WTC11 (cell line): ENCODE data around the gene CYGB. TPM values are rescaled to one million over a fixed set of nuclear protein-coding genes. Genes with fewer than 3 reads are reported as not detected.

Source experiments
- ATAC-seq: fragments of 200-7000 bp; cut with Tn5 transposase; 2 replicates; pipeline ENCODE4 v1.10.0; 2021; ENCODE audit warnings: mild to moderate bottlenecking, moderate library complexity
- CTCF ChIA-PET: fragments of 300-600 bp; sonication (Branson Sonifier 250); formaldehyde crosslinking; loops from one replicate; lab custom pipeline; 2021; ENCODE audit warnings: antibody characterized with exemption; lab: Charles Lee
- POLR2A ChIA-PET: fragments of 350-600 bp; sonication (Branson Sonifier 250); formaldehyde crosslinking; loops from one replicate; lab custom pipeline; 2021; ENCODE audit warnings: antibody characterized with exemption; lab: Charles Lee
- DNase-seq: peaks from one replicate; pipeline ENCODE4 v3.0.0; 2021; ENCODE audit warnings: low spot score
- H3K27ac Mint-ChIP-seq: 2 replicates; pipeline ENCODE4 v1.8.0; 2021; ENCODE audit warnings: mixed read lengths
- H3K27me3 Mint-ChIP-seq: 2 replicates; pipeline ENCODE4 v1.8.0; 2021; ENCODE audit warnings: low read depth, mild to moderate bottlenecking, moderate library complexity, mixed read lengths
- H3K36me3 Mint-ChIP-seq: 2 replicates; pipeline ENCODE4 v1.8.0; 2021; ENCODE audit warnings: mixed read lengths
- H3K4me1 Mint-ChIP-seq: 2 replicates; pipeline ENCODE4 v1.8.0; 2022; ENCODE audit warnings: mixed read lengths
- H3K4me3 Mint-ChIP-seq: 2 replicates; pipeline ENCODE4 v1.8.0; 2021; ENCODE audit warnings: mild to moderate bottlenecking, moderate library complexity, mixed read lengths
- H3K9me3 Mint-ChIP-seq: 2 replicates; pipeline ENCODE4 v1.8.0; 2021; ENCODE audit warnings: mixed read lengths
- ATF2 ChIP-seq: sonication (generic); formaldehyde crosslinking; IDR thresholded peaks from 2 replicates; pipeline ENCODE4 v1.8.1; 2022; ENCODE audit warnings: low read depth, missing genetic modification reagents, borderline replicate concordance
- E2F1 ChIP-seq: sonication (generic); formaldehyde crosslinking; IDR thresholded peaks from 2 replicates; pipeline ENCODE4 v1.8.0; 2022; ENCODE audit warnings: mild to moderate bottlenecking, missing genetic modification reagents
- GABPB1 ChIP-seq: sonication (generic); formaldehyde crosslinking; IDR thresholded peaks from 2 replicates; pipeline ENCODE4 v1.8.1; 2023; ENCODE audit warnings: mild to moderate bottlenecking, missing genetic modification reagents
- IRF1 ChIP-seq: sonication (generic); formaldehyde crosslinking; IDR thresholded peaks from 2 replicates; pipeline ENCODE4 v1.8.0; 2023; ENCODE audit warnings: missing genetic modification reagents
- IRF2 ChIP-seq: sonication (generic); formaldehyde crosslinking; IDR thresholded peaks from 2 replicates; pipeline ENCODE4 v1.8.0; 2022; ENCODE audit warnings: low read depth, missing genetic modification reagents, borderline replicate concordance
- JUN ChIP-seq: sonication (generic); formaldehyde crosslinking; IDR thresholded peaks from 2 replicates; pipeline ENCODE4 v1.8.0; 2023; ENCODE audit warnings: mild to moderate bottlenecking, missing genetic modification reagents
- MXD4 ChIP-seq: fragments of 250-450 bp; sonication (Bioruptor Pico); IDR thresholded peaks from 2 replicates; pipeline ENCODE4 v1.8.0; 2021; ENCODE audit warnings: mild to moderate bottlenecking, moderate library complexity, borderline replicate concordance
- NFE2L1 ChIP-seq: sonication (generic); formaldehyde crosslinking; IDR thresholded peaks from 2 replicates; pipeline ENCODE4 v1.8.1; 2023; ENCODE audit warnings: missing genetic modification reagents
- NFYB ChIP-seq: sonication (generic); formaldehyde crosslinking; conservative IDR thresholded peaks from 2 replicates; pipeline ENCODE4 v1.8.0; 2022; ENCODE audit warnings: low read depth, missing genetic modification reagents
- SMAD4 ChIP-seq: sonication (generic); formaldehyde crosslinking; IDR thresholded peaks from 2 replicates; pipeline ENCODE4 v1.8.0; 2022; ENCODE audit warnings: mild to moderate bottlenecking, missing genetic modification reagents
- TEAD1 ChIP-seq: sonication (generic); formaldehyde crosslinking; IDR thresholded peaks from 2 replicates; pipeline ENCODE4 v1.8.0; 2022; ENCODE audit warnings: mild to moderate bottlenecking, missing genetic modification reagents
- ZNF121 ChIP-seq: sonication (generic); formaldehyde crosslinking; IDR thresholded peaks from 2 replicates; pipeline ENCODE4 v1.8.0; 2023; ENCODE audit warnings: missing genetic modification reagents
- ZNF138 ChIP-seq: sonication (generic); formaldehyde crosslinking; conservative IDR thresholded peaks from 2 replicates; pipeline ENCODE4 v1.8.1; 2022; ENCODE audit warnings: mild to moderate bottlenecking, moderate library complexity, missing genetic modification reagents
- ZNF232 ChIP-seq: sonication (generic); formaldehyde crosslinking; IDR thresholded peaks from 2 replicates; pipeline ENCODE4 v1.8.0; 2022; ENCODE audit warnings: mild to moderate bottlenecking, missing genetic modification reagents
- ZNF317 ChIP-seq: sonication (generic); formaldehyde crosslinking; IDR thresholded peaks from 2 replicates; pipeline ENCODE4 v1.8.1; 2023; ENCODE audit warnings: low read depth, mild to moderate bottlenecking, moderate library complexity, missing genetic modification reagents, borderline replicate concordance
- ZNF416 ChIP-seq: fragments of 250-450 bp; sonication (Bioruptor Pico); IDR thresholded peaks from 2 replicates; pipeline ENCODE4 v1.9.0; 2021; ENCODE audit warnings: mild to moderate bottlenecking, inconsistent platforms
- total RNA-seq: library from RNA; stranded (reverse); gene quantifications from 3 replicates; pipeline ENCODE4 v1.2.3, GENCODE V29; 2021
- TF ChIP-seq, protein P1 (sequence below): sonication (generic); formaldehyde crosslinking; IDR thresholded peaks from 2 replicates; pipeline ENCODE4 v1.8.1; 2023; ENCODE audit warnings: mild to moderate bottlenecking, missing genetic modification reagents
- TF ChIP-seq, protein P2 (sequence below): sonication (generic); formaldehyde crosslinking; IDR thresholded peaks from 2 replicates; pipeline ENCODE4 v1.8.1; 2022; ENCODE audit warnings: mild to moderate bottlenecking, missing genetic modification reagents, moderate library complexity, borderline replicate concordance
- TF ChIP-seq, protein P3 (sequence below): fragments of 250-450 bp; sonication (Bioruptor Pico); IDR thresholded peaks from 2 replicates; pipeline ENCODE4 v1.9.0; 2021; ENCODE audit warnings: moderate library complexity, mild to moderate bottlenecking, inconsistent platforms, borderline replicate concordance
- TF ChIP-seq, protein P4 (sequence below): sonication (generic); formaldehyde crosslinking; IDR thresholded peaks from 2 replicates; pipeline ENCODE4 v1.8.1; 2023; ENCODE audit warnings: mild to moderate bottlenecking, missing genetic modification reagents

The CYGB gene
- total RNA-seq, 1 experiment from 2014 or later = 3.6 TPM

- Mint-ChIP-seq H3K4me3 (peak overlapping the region; percentile 82), H3K27ac (no peak overlapping the region), H3K27me3 (peaks cover 5% of the 10 kb centered on the region), H3K4me1 (peaks cover 48% of the 10 kb centered on the region), H3K36me3 (no peaks in the 10 kb centered on the region), H3K9me3 (no peaks in the 10 kb centered on the region)
- ChIA-PET POLR2A (no interaction called here), CTCF (interaction anchor here (1.2 to 5.1 kb wide), 6 partner anchors 22 to 123 kb away, joined by 3 to 30 read pairs (median 16); partner anchors contain the start of gene AANAT)
- ATAC-seq = peak; percentile 12
- DNase-seq = no peak
- TF ChIP-seq, protein P1, sequence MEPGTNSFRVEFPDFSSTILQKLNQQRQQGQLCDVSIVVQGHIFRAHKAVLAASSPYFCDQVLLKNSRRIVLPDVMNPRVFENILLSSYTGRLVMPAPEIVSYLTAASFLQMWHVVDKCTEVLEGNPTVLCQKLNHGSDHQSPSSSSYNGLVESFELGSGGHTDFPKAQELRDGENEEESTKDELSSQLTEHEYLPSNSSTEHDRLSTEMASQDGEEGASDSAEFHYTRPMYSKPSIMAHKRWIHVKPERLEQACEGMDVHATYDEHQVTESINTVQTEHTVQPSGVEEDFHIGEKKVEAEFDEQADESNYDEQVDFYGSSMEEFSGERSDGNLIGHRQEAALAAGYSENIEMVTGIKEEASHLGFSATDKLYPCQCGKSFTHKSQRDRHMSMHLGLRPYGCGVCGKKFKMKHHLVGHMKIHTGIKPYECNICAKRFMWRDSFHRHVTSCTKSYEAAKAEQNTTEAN (CRISPR knock-in tag) = no peak
- TF ChIP-seq NFE2L1 = no peak
- TF ChIP-seq, protein P2, sequence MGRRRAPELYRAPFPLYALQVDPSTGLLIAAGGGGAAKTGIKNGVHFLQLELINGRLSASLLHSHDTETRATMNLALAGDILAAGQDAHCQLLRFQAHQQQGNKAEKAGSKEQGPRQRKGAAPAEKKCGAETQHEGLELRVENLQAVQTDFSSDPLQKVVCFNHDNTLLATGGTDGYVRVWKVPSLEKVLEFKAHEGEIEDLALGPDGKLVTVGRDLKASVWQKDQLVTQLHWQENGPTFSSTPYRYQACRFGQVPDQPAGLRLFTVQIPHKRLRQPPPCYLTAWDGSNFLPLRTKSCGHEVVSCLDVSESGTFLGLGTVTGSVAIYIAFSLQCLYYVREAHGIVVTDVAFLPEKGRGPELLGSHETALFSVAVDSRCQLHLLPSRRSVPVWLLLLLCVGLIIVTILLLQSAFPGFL (CRISPR knock-in tag) = no peak
- no peak for TF ChIP-seq IRF2 (CRISPR knock-in tag)
- no peak for TF ChIP-seq NFYB (CRISPR knock-in tag)
- TF ChIP-seq ZNF232 (CRISPR knock-in tag) = no peak
- TF ChIP-seq IRF1 (CRISPR knock-in tag) = no peak
- TF ChIP-seq, protein P3, sequence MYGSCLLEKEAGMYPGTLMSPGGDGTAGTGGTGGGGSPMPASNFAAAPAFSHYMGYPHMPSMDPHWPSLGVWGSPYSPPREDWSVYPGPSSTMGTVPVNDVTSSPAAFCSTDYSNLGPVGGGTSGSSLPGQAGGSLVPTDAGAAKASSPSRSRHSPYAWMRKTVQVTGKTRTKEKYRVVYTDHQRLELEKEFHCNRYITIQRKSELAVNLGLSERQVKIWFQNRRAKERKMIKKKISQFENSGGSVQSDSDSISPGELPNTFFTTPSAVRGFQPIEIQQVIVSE = no peak
- no peak for TF ChIP-seq ATF2
- TF ChIP-seq JUN (CRISPR knock-in tag) = no peak
- TF ChIP-seq ZNF121 (CRISPR knock-in tag) = no peak
- TF ChIP-seq ZNF138 (CRISPR knock-in tag) = no peak
- TF ChIP-seq ZNF317 (CRISPR knock-in tag) = no peak
- TF ChIP-seq MXD4 = no peak
- TF ChIP-seq E2F1 = no peak
- TF ChIP-seq TEAD1 = no peak
- no peak for TF ChIP-seq GABPB1 (CRISPR knock-in tag)
- no peak for TF ChIP-seq ZNF416 (CRISPR knock-in tag)
- TF ChIP-seq, protein P4, sequence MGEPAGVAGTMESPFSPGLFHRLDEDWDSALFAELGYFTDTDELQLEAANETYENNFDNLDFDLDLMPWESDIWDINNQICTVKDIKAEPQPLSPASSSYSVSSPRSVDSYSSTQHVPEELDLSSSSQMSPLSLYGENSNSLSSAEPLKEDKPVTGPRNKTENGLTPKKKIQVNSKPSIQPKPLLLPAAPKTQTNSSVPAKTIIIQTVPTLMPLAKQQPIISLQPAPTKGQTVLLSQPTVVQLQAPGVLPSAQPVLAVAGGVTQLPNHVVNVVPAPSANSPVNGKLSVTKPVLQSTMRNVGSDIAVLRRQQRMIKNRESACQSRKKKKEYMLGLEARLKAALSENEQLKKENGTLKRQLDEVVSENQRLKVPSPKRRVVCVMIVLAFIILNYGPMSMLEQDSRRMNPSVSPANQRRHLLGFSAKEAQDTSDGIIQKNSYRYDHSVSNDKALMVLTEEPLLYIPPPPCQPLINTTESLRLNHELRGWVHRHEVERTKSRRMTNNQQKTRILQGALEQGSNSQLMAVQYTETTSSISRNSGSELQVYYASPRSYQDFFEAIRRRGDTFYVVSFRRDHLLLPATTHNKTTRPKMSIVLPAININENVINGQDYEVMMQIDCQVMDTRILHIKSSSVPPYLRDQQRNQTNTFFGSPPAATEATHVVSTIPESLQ (CRISPR knock-in tag) = no peak
- TF ChIP-seq SMAD4 (CRISPR knock-in tag) = no peak
- TF ChIP-seq, all 79 proteins: peak for 0
Observed at GRCh38 chr17:76500747-76501017, 36.8 kb downstream of the CYGB start.
